GM12874 (cell line): ENCODE results near the gene EID3.

Source experiments
- CTCF ChIP-seq: IDR thresholded peaks from 2 replicates; pipeline ENCODE4 v1.5.1; 2011; ENCODE audit warnings: low read depth, mild to moderate bottlenecking, control low read depth, low read length, moderate library complexity; ENCODE audit not compliant: insufficient read depth

EID3 gene

DNA sequence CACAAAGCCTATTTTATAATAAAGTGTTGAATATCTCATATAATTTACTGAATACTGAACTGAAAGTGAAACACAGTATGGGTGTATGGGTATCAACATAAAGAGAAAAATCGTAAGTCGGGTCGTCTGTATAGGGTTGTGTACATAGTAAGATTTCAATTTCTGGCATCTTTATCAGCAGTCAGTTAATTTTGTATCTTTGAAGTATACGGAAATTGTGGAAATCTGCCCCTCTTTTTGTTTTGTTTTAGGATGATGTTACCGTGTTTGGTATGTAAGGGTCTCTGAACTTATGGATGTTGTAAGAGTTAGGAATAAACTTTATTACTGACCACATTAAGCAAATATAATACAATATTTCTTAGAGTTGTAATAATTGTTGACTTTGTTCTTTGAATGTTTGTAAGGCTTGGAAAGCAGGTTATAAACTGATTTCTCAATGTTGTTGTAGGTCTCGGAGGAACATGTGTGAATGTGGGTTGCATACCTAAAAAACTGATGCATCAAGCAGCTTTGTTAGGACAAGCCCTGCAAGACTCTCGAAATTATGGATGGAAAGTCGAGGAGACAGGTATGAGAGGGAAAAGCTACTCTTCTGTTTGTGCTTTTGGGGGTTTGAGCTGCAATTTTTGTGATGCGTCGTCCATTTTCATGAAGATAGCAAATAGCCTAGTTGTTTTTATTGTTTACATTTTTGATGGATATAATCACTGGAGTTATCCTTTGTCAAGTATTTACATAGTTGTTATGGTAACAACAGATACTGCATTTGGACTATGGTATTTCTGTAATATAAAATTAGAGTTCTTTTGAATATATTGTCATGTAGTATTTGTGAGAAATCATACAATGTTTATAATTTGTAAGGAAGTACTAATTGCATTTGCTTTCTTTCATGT is 12.0 kb downstream of the EID3 start:
- no peak for TF ChIP-seq CTCF

DNA sequence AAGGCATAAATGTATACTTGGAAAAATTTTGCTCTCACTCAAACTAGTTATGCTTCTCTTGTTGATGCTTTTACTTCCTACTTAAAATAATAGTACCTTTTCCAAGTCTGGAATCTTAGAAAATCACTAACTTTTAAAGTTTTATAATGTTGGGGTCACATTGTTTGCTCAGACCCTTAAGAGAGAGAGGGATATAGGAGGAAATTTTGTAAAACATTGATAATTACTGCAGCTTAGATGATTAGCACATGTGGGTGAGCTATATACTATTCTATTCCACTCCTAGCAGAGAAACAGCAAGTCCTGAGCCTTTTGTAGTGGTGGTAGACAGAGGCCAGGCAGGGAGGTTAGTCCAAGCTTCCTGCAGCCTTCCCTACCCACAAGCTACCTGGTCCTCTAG is 13.4 kb downstream of the EID3 start:
- no peak for TF ChIP-seq CTCF

DNA sequence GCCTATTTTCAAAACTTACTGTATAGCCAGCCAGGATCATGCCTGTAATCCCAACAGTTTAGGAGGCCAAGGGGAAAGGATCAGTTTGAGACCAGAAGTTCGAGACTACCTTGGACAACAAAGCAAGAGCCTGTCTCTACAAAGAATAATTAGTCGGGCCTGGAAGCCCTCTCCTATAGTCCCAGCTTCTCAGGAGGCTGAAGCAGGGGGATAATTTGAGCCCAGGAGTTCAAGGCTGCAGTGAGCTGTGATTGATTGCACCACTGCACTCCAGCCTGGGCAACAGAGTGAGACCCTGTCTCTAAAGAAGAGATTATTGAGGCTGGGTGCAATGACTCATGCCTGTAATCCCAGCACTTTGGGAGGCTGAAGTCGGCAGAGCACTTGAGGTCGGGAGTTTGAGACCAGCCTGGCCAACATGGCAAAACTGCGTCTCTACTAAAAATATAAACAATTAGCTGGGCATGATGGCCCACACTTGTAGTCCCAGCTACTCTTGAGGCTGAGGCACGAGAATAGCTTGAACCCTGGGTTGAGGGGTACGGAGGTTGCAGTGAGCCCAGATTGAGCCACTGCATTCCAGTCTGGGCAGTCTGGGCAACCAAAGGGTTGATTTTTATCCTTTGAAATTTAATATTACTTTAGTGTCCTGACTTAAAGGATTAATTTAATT is 14.1 kb downstream of the EID3 start:
- no peak for TF ChIP-seq CTCF

GRCh38 chr12:104319028-104319427 is 15.5 kb downstream of the EID3 start:
- TF ChIP-seq CTCF = no peak

- TF ChIP-seq CTCF = no peak
Observed at GRCh38 chr12:104319918-104320626, 16.5 kb downstream of the EID3 start.

DNA sequence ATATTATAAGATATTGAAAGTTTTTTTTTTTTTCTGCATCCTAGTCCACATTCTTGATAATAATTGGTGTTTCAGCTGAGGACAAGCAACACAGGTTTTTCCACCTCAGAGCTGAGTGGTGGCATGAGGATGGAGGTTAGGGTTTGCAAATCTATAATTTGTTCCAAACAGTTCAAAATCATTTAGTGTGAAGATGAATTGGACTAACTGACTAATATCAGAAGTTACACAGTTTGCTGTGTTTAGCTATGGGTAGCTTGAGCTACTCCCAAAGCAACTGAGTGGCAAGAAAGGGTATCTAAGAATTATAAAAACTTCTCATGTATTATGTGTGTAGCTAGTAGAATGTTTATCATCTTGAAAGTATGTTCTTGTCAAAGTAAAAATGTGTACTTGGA is 17.1 kb downstream of the EID3 start:
- no peak for TF ChIP-seq CTCF

GRCh38 chr12:104321949-104322348 is 18.4 kb downstream of the EID3 start:
- no peak for TF ChIP-seq CTCF
